Hepatocyte (in vitro differentiated cells): ENCODE measurements around the gene GINS2. TPM values are rescaled to one million over a fixed set of nuclear protein-coding genes. Genes with fewer than 3 reads are reported as not detected.
A peak's percentile ranks its signal among the peaks of the same experiment; 100 is the strongest.

Experiments used
- DNase-seq: peaks from one replicate; pipeline ENCODE4 v3.0.0-alpha.2; 2016; ENCODE audit warnings: low spot score
- H2AFZ ChIP-seq: fragments of 200-600 bp; sonication (generic); 2 replicates; pipeline ENCODE4 v1.6.0; 2016; ENCODE audit warnings: antibody characterized with exemption, mild to moderate bottlenecking
- H3K27ac ChIP-seq: fragments of 200-600 bp; sonication (generic); 2 replicates; pipeline ENCODE4 v1.5.1; 2016; ENCODE audit warnings: mild to moderate bottlenecking
- H3K27me3 ChIP-seq: fragments of 200-600 bp; sonication (generic); 2 replicates; pipeline ENCODE4 v1.6.1; 2016
- H3K36me3 ChIP-seq: fragments of 200-600 bp; sonication (generic); replicated peaks from 2 replicates; pipeline ENCODE4 v1.5.1; 2016; ENCODE audit warnings: low read depth; ENCODE audit not compliant: insufficient read depth
- H3K4me1 ChIP-seq: fragments of 200-600 bp; sonication (generic); 2 replicates; pipeline ENCODE4 v1.5.1; 2016; ENCODE audit warnings: mild to moderate bottlenecking, moderate library complexity; ENCODE audit not compliant: insufficient read depth
- H3K4me2 ChIP-seq: fragments of 200-600 bp; sonication (generic); 2 replicates; pipeline ENCODE4 v1.6.0; 2016
- H3K4me3 ChIP-seq: fragments of 200-600 bp; sonication (generic); 2 replicates; pipeline ENCODE4 v1.5.1; 2016; ENCODE audit warnings: mild to moderate bottlenecking
- H3K79me2 ChIP-seq: fragments of 200-600 bp; sonication (generic); 2 replicates; pipeline ENCODE4 v1.6.0; 2017; ENCODE audit warnings: mild to moderate bottlenecking
- H3K9me2 ChIP-seq: fragments of 200-600 bp; sonication (generic); replicated peaks from 2 replicates; pipeline ENCODE4 v1.6.0; 2017; ENCODE audit warnings: mild to moderate bottlenecking; ENCODE audit not compliant: insufficient read depth
- H3K9me3 ChIP-seq: fragments of 200-600 bp; sonication (generic); 2 replicates; pipeline ENCODE4 v1.5.1; 2016; ENCODE audit warnings: low read depth, mild to moderate bottlenecking
- H4K20me1 ChIP-seq: fragments of 200-600 bp; sonication (generic); 2 replicates; pipeline ENCODE4 v1.6.0; 2016; ENCODE audit warnings: mild to moderate bottlenecking; ENCODE audit not compliant: insufficient read depth, poor library complexity, severe bottlenecking
- CTCF ChIP-seq: fragments of 200-600 bp; sonication (generic); IDR thresholded peaks from 2 replicates; pipeline ENCODE4 v1.5.1; 2016; ENCODE audit warnings: antibody characterized with exemption, mild to moderate bottlenecking; ENCODE audit not compliant: poor library complexity
- EZH2 ChIP-seq: fragments of 200-600 bp; sonication (generic); IDR thresholded peaks from 2 replicates; pipeline ENCODE4 v1.6.1; 2016; ENCODE audit warnings: antibody characterized with exemption, mild to moderate bottlenecking, borderline replicate concordance
- EZH2phosphoT487 ChIP-seq: fragments of 200-600 bp; sonication (generic); IDR thresholded peaks from one replicate; pipeline ENCODE4 v1.6.1; 2018; ENCODE audit warnings: antibody characterized with exemption, mild to moderate bottlenecking, low read depth, moderate library complexity; ENCODE audit not compliant: unreplicated experiment, severe bottlenecking
- WGBS: methylation state at CpG from one replicate; pipeline ENCODE4 v1.1.6; 2016; ENCODE audit warnings: low lambda C conversion rate; ENCODE audit errors: missing lambda C conversion rate; 5-methylcytosine and 5-hydroxymethylcytosine counted together
- polyA plus RNA-seq: library from polyadenylated mRNA; unstranded; fragments of >200 nt; fragmentation: Nextera tagmentation; extraction: Ambion mirVana; gene quantifications from 2 replicates; pipeline ENCODE4 v1.2.1, GENCODE V29; 2016
- total RNA-seq: library from RNA; depleted of rRNA; stranded (reverse); fragments of >200 nt; gene quantifications from 2 replicates; pipeline ENCODE4 v1.2.3, GENCODE V29; 2014

GINS2 gene
- total and polyA plus RNA-seq, 2 experiments from 2014 or later: 6.3 to 7.5 TPM

DNA sequence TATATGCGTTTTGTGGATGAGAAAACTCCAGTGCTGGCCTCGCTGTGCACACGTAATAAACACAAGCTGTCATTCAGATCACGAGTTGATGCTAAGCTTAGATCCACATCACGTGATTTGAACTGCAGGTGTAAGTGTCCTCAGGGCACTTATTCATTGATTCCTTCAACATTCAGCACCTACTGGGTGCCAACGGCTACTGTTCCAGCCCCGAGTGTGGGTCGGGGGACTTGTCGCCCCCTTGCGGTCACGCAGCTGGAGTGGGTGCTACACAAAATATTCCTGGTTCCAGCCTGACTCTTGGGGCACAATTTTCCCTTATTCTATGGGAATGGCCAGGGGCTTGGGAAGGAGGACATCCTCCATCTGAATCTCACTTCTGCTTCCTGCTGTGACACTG is 29.9 kb upstream of the GINS2 start:
- H3K79me2 ChIP-seq: no peaks in the 10 kb centered on the region
- no peaks in the 10 kb centered on the region for H3K9me3 ChIP-seq
- H3K27ac ChIP-seq: no peak overlapping the region
- no peak overlapping the region for H3K4me3 ChIP-seq
- TF ChIP-seq EZH2phosphoT487 (no peak), CTCF (peak; percentile 53)
- H3K4me2 ChIP-seq: no peak overlapping the region
- H4K20me1 ChIP-seq: no peaks in the 10 kb centered on the region
- H2AFZ ChIP-seq: no peak overlapping the region
- 40% methylated on average over 11 of the region's 11 CpGs for WGBS
- peaks cover 12% of the 10 kb centered on the region for H3K4me1 ChIP-seq
- H3K27me3 ChIP-seq: peaks cover 4% of the 10 kb centered on the region
- peak; percentile 39 for DNase-seq
- no peaks in the 10 kb centered on the region for H3K9me2 ChIP-seq
- no peaks in the 10 kb centered on the region for H3K36me3 ChIP-seq

GRCh38 chr16:85718153-85718477 is 29.4 kb upstream of the GINS2 start:
- Histone ChIP-seq H2AFZ (no peak overlapping the region), H3K27ac (no peak overlapping the region), H3K27me3 (peaks cover 4% of the 10 kb centered on the region), H3K4me1 (peaks cover 12% of the 10 kb centered on the region), H3K36me3 (no peaks in the 10 kb centered on the region), H3K9me2 (no peaks in the 10 kb centered on the region), H3K9me3 (no peaks in the 10 kb centered on the region), H3K4me3 (no peak overlapping the region), H3K79me2 (no peaks in the 10 kb centered on the region), H4K20me1 (no peaks in the 10 kb centered on the region), H3K4me2 (no peak overlapping the region)
- 63% methylated on average over 6 of the region's 6 CpGs for WGBS
- no peak for DNase-seq
- TF ChIP-seq EZH2phosphoT487 (no peak), CTCF (no peak)

GRCh38 chr16:85717393-85718152 is 28.8 kb upstream of the GINS2 start:
- H4K20me1 ChIP-seq: no peaks in the 10 kb centered on the region
- H3K4me2 ChIP-seq: no peak overlapping the region
- H3K9me3 ChIP-seq: no peaks in the 10 kb centered on the region
- H3K27me3 ChIP-seq: peaks cover 4% of the 10 kb centered on the region
- peaks cover 12% of the 10 kb centered on the region for H3K4me1 ChIP-seq
- TF ChIP-seq EZH2 (no peak), CTCF (peak; percentile 75), EZH2phosphoT487 (no peak)
- H3K9me2 ChIP-seq: no peaks in the 10 kb centered on the region
- 50% methylated on average over 21 of the region's 21 CpGs for WGBS
- no peaks in the 10 kb centered on the region for H3K79me2 ChIP-seq
- no peak overlapping the region for H3K4me3 ChIP-seq
- peak; percentile 86 for DNase-seq
- H3K36me3 ChIP-seq: no peaks in the 10 kb centered on the region
- H2AFZ ChIP-seq: no peak overlapping the region
- H3K27ac ChIP-seq: no peak overlapping the region
